ENCODE results near the gene LRRN2.
"Not testable (repeated sequence)": the region's sequence is repeated elsewhere in the genome, so short reads cannot be mapped to it uniquely, and the experiment has no call there.

Gene LRRN2

DNA sequence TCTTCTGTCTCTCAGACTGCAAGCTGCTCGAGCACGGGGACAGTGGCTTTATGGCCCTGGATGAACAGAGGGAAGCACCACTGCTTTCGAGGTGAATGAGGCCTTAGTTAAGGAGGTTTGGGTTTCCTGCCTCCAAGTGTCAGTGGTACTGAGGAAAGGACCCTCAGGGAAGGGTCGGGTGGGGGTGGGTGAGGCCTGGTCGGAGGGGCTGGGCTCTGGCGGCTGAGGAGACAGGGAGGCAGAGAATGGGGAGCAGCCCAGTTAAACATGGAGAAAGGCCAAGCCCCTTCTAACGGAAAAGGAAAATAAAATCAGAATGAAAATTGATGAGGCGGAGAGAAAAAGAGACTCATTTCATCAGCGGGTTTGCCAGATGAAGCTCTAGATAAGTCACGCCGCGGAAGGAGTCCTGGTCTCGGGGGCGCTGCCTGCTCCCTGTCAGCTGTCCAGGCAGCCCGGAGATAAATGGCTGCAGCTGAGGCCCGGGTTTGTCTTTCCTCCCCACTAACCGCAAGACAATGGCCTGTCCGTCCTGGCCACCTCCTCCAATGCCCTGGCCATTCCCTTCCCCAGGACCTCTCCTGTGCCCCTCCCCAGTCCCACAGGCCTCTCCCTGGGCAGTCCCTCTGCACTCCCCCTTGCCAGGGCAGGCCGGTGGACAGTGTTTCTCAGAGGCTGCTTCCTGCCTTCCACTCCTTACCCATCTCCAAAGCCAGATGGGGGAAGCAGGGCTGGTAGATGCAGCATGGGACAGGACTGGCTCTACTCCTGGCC lies 55.2 kb downstream of the LRRN2 start:
- Histone ChIP-seq H3K4me1 (ENCODE audit: insufficient read depth, low read length) (no peaks in the 10 kb centered on the region; the same call in 1 of the 2 replicates), H3K9ac (ENCODE audit: low read depth, low read length) (no peak overlapping the region), H3K9me3 (ENCODE audit: control insufficient read depth, insufficient read depth, low read length) (peaks cover 2% of the 10 kb centered on the region; the same call in 1 of the 2 replicates), H3K36me3 (ENCODE audit: insufficient read depth, low read length) (no peaks in the 10 kb centered on the region)

DNA sequence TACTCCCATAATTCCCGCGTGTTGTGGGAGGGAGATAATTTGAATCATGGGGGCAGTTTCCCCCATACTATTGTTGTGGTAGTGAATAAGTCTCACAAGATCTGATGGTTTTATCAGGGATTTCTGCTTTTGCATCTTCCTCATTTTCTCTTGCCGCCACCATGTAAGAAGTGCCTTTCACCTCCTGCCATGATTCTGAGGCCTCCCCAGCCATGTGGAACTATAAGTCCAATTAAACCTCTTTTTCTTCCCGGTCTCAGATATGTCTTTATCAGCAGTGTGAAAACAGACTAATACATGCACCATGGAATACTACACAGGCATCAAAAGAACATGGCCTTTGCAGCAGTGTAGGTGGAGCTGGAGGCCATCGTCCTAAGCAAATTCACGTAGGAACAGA lies 56.1 kb downstream of the LRRN2 start:
- not testable (repeated sequence) for H3K9ac ChIP-seq (ENCODE audit: low read depth, low read length); H3K36me3 ChIP-seq (ENCODE audit: insufficient read depth, low read length); H3K4me1 ChIP-seq (ENCODE audit: insufficient read depth, low read length); H3K9me3 ChIP-seq (ENCODE audit: control insufficient read depth, insufficient read depth, low read length)

DNA sequence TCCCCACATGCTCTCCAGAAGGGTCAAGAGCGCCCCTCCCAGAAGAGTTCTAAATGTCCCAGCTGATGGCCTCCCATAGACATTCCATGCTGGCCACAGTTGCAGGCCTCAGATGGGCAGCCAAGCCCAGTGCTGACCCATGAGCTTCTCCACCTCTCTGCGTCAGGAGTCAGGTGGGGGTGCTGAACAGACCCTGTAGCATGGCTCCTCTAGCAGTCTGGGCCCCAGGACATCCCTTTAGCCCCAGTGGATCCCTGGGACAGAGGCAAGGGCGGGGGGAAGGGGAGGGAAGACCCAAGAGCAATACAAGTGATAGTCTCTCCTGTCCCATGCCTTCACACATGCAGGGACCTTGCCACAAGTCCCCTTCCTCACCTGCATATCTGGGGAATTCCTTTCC lies 56.7 kb downstream of the LRRN2 start:
- Histone ChIP-seq H3K4me1 (ENCODE audit: insufficient read depth, low read length) (peaks cover 5% of the 10 kb centered on the region; the same call in 1 of the 2 replicates), H3K36me3 (ENCODE audit: insufficient read depth, low read length) (no peaks in the 10 kb centered on the region), H3K9ac (ENCODE audit: low read depth, low read length) (no peak overlapping the region), H3K9me3 (ENCODE audit: control insufficient read depth, insufficient read depth, low read length) (peaks cover 2% of the 10 kb centered on the region; the same call in 1 of the 2 replicates)

DNA sequence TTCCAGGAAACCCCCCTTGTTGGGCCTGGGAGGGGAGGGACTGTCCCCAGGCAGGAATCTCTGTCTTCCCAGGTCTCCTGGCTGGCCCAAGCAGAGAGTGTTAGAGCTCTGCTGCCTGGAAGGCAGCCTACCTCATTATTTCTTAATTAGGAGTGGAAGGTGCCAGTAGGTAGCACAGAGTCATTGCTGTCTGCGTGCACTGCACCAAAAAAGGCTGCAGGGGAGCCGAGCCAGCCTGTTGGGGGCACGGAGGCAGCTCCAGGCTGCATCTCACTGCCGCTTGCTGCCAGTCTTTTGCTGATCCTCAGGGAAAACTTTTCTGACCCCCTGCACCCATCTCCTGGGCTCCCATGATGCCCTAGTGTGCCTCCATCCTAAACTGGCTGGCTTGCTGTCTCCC lies 58.1 kb downstream of the LRRN2 start:
- peaks cover 11% of the 10 kb centered on the region; the same call in 1 of the 2 replicates for H3K4me1 ChIP-seq (ENCODE audit: insufficient read depth, low read length)
- H3K9me3 ChIP-seq (ENCODE audit: control insufficient read depth, insufficient read depth, low read length): peaks cover 2% of the 10 kb centered on the region; the same call in 1 of the 2 replicates
- H3K9ac ChIP-seq (ENCODE audit: low read depth, low read length): no peak overlapping the region
- no peaks in the 10 kb centered on the region for H3K36me3 ChIP-seq (ENCODE audit: insufficient read depth, low read length)

DNA sequence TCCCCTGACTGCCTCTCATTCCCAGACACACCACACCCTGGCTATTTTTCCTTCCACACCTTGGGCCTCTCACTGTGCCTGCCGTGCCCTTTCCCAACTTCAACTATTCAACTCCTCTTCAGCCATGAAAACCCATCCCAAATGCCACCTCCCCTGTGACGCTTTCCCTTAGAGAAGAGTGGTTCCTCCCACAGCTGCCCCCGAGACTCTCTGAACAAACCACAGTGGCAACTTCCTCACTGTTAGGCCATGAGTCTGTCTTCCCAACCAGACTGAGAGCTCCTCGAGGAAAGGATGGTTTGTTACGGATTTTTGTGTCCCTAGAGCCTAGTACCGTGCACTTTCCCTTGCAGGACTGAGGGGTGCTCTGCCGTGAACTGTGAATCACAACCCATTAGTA lies 59.2 kb downstream of the LRRN2 start:
- Histone ChIP-seq H3K9me3 (ENCODE audit: control insufficient read depth, insufficient read depth, low read length) (peaks cover 2% of the 10 kb centered on the region; the same call in 1 of the 2 replicates), H3K9ac (ENCODE audit: low read depth, low read length) (no peak overlapping the region), H3K4me1 (ENCODE audit: insufficient read depth, low read length) (peaks cover 11% of the 10 kb centered on the region; the same call in 1 of the 2 replicates), H3K36me3 (ENCODE audit: insufficient read depth, low read length) (no peaks in the 10 kb centered on the region)

DNA sequence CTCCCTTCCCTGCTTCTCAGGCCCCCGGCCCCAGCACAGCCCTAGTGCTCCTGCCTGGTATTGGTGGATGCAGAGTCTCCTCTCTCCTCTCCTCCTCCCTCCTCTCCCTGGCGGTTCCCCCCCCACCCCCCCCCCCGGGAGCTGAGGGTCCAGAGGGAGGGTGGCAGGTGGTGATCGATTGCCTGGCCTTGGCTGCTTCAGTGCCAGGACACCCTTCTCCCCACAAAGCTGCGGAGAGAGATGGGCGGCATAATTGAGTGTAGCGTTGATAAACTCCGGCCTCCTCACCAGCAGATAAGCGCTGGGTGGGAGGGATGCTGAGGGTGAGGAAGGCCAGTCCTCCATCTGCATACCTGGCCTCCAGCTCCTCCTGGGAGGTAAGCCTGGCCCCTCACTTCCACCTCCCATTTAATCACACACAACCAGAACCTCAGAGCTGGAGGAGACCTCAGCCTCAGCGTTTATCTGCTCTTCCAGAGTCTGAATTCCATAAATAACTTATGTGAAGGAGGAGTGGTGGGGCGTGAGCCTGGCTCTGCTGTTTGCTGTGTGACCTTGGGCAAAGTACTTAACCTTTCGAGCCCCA lies 60.8 kb downstream of the LRRN2 start:
- peaks cover 2% of the 10 kb centered on the region; the same call in 1 of the 2 replicates for H3K9me3 ChIP-seq (ENCODE audit: control insufficient read depth, insufficient read depth, low read length)
- no peaks in the 10 kb centered on the region for H3K36me3 ChIP-seq (ENCODE audit: insufficient read depth, low read length)
- no peak overlapping the region for H3K9ac ChIP-seq (ENCODE audit: low read depth, low read length)
- peaks cover 11% of the 10 kb centered on the region; the same call in 1 of the 2 replicates for H3K4me1 ChIP-seq (ENCODE audit: insufficient read depth, low read length)

DNA sequence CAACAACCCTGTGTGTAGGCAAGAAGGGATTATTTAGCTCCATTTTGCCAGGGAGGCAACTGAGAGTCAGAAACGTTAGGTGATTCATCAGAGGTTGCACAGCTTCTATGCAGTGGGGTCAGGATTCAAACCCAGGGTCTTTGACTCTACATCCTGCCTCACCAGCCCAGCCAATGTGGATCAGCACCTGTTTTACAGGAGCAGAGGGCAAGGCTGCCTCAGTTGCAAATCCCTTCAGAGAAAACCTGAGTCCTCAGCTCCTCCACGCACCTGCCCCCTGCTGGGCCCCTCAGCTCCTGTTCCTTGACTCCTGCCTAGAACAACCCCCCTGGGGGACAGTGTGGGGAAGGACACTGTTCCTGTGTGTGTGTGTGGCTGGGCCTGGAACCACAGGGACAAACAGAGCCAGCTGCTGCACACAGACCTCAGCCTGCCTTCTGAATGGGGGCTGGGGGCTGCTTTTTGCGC lies 61.6 kb downstream of the LRRN2 start:
- no peak overlapping the region for H3K9ac ChIP-seq (ENCODE audit: low read depth, low read length)

DNA sequence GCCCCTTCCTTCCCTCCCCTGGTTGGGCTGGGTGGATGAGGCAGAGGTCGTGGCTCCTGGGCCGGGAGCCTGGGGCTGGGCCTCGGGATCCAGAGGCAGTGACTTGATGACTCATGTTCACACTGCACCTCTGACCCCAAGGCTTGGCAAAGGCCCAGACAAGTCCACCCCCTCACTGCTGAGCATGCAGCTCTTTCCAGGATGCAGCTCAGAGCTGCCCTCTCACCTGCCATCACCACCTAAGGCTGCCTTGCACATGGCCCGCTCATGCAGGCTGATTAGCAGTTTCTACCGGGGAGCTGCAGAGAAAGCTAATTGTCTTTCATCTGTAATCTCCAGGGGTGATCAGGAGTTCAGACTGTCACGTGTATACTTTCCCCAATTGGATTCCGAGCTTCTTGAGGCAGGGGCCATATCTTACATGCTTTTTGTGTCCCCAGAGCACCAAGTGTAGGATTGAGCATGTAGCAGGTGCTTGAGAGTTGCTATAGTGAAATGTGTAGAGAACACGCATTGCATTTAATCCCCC lies 62.1 kb downstream of the LRRN2 start:
- Histone ChIP-seq H3K36me3 (ENCODE audit: insufficient read depth, low read length) (no peaks in the 10 kb centered on the region), H3K4me1 (ENCODE audit: insufficient read depth, low read length) (peaks cover 11% of the 10 kb centered on the region; the same call in 1 of the 2 replicates), H3K9me3 (ENCODE audit: control insufficient read depth, insufficient read depth, low read length) (no peaks in the 10 kb centered on the region), H3K9ac (ENCODE audit: low read depth, low read length) (no peak overlapping the region)

More for the DNA sequence above, 61.6 kb downstream of the LRRN2 start:
- peaks cover 11% of the 10 kb centered on the region; the same call in 1 of the 2 replicates for H3K4me1 ChIP-seq (ENCODE audit: insufficient read depth, low read length)
- H3K36me3 ChIP-seq (ENCODE audit: insufficient read depth, low read length): no peaks in the 10 kb centered on the region
- no peaks in the 10 kb centered on the region for H3K9me3 ChIP-seq (ENCODE audit: control insufficient read depth, insufficient read depth, low read length)

DNA sequence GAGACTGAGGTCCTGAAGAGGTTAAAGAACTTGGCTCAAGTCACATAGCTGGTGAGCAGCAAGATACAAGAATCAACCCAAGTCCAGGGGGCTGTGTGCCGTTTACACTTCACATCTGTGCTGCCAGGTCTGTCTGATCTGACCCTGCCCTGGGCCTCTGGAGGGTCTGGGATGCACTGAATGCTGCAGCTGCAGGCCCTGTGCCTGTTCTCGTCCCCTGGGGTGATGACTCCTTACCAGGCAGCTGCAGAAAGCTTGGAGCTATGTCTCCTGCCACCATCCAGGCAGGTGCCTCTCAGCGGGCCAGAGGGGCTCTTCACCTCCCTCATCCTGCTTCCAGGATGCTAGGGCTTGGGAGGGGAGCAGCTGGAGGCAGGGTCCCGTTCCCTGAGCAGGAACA lies 63.5 kb downstream of the LRRN2 start:
- H3K9ac ChIP-seq (ENCODE audit: low read depth, low read length): no peak overlapping the region
- H3K9me3 ChIP-seq (ENCODE audit: control insufficient read depth, insufficient read depth, low read length): no peaks in the 10 kb centered on the region
- no peaks in the 10 kb centered on the region for H3K36me3 ChIP-seq (ENCODE audit: insufficient read depth, low read length)
- peaks cover 11% of the 10 kb centered on the region; the same call in 1 of the 2 replicates for H3K4me1 ChIP-seq (ENCODE audit: insufficient read depth, low read length)

DNA sequence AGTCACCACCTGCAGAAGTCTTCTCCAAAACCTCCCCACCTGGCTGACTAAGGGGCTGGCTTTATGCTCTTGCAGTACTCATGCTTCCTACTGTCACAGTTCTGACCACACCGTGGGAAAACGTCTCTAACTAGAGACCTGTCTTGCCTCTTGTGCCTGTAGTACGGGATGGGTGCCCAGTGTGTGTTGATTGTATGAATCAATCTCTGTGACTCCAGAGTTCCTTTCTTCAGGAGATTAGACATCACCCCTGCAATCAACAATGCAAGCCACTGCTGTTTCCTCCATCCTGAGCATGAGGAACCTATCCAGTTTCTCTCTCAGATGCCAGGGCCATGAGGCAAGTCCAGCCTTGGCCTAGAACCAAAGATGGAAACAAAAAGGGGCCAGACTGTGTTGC lies 64.1 kb downstream of the LRRN2 start:
- Histone ChIP-seq H3K36me3 (ENCODE audit: insufficient read depth, low read length) (no peaks in the 10 kb centered on the region), H3K9me3 (ENCODE audit: control insufficient read depth, insufficient read depth, low read length) (no peaks in the 10 kb centered on the region), H3K9ac (ENCODE audit: low read depth, low read length) (no peak overlapping the region)

DNA sequence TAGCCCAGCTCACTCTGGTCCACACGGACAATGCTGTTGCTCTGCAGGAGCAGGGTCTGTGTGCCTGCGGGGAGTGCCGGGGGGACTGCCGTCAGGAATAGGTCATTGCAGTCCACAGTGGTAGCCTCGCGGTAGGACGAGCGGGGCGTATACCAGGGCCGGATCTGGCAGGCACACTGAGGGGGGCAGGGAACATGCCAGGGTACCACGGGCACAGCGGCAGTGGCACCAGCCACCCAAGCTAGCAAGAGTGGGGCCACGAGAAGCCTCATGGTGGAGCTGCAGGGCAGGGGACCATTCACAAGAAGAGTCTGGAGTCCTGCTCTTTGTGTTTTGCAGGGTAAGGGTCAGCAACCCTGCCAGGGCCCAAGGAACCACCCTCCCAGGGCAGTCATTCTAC lies 65.8 kb downstream of the LRRN2 start:
- no peaks in the 10 kb centered on the region for H3K9me3 ChIP-seq (ENCODE audit: control insufficient read depth, insufficient read depth, low read length)
- peaks cover 11% of the 10 kb centered on the region; the same call in 1 of the 2 replicates for H3K4me1 ChIP-seq (ENCODE audit: insufficient read depth, low read length)
- H3K36me3 ChIP-seq (ENCODE audit: insufficient read depth, low read length): no peaks in the 10 kb centered on the region
- H3K9ac ChIP-seq (ENCODE audit: low read depth, low read length): no peak overlapping the region

More for the DNA sequence above, 64.1 kb downstream of the LRRN2 start:
- peaks cover 11% of the 10 kb centered on the region; the same call in 1 of the 2 replicates for H3K4me1 ChIP-seq (ENCODE audit: insufficient read depth, low read length)

DNA sequence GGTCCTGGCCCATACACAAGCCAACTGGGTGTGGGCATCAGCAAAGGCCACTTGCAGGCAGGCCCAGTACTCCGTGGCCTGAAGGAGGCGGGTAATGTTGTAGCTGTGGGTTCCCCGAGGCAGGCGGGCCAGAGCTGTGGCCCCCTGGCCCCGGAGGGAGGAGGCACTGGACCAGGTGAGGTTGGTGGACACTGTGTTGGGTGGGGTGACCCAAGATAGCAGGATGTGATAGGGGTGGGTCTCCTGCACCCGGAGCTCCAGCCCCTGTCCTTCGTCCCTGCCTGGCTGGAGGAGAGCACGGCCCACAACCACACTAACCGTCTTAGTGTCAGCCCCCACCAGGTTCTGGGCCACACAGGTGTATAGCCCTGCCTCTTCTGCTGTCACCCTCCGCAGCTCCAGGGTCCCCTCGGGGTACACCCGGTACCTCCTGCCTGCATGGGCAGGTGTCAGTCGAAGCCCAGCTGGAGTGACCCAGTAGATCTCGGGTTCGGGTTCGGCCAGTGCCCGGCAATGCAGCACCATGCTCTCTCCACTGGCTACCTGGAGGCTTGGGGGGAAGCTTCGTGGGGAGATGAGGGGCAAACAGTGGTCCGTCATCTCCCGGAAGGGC lies 67.3 kb downstream of the LRRN2 start:
- Histone ChIP-seq H3K9me3 (ENCODE audit: control insufficient read depth, insufficient read depth, low read length) (no peaks in the 10 kb centered on the region), H3K36me3 (ENCODE audit: insufficient read depth, low read length) (no peaks in the 10 kb centered on the region), H3K9ac (ENCODE audit: low read depth, low read length) (no peak overlapping the region)

DNA sequence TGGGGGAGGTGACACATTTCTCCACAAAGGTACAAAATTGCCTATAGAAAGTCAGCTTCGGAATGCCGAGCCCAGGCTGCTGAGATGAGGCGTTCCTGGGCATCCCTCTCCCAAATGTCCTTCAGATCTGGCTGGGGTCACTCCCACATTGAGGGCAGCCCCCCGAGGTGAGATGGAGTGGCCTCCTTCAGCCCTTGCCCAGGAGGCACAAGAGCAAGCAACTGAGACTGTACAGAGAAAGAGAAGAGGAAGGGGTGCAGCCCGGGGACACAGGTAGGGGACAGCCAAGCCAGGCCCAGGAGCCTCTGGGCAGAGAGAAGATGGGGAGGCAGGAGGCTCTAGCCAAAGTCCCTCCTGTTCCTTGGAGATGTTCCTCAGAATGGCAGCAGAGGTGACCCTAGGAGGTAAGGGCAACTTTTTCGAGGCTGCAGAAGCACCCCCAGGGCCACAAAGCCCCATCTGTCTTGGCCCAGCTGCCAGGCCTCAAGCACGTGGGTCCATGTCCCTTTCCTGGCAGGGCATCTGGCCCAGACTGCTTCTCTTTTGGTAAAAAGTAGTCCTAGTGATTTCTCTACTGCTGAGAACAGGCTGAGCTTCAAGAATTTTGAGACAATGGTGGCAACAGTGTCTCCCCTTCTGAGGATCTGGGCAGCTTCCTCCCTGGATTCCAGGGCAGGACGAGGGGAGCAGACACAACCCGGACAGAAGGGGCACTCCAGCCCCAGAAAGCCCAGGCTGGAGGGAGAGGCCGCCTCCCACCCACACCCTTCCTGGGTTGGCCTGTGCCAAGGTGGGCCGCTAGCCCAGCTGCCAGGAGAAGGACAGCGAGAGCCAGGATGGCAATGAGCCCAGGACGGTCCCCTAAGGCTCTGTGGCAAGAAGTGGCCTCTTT lies 68.0 kb downstream of the LRRN2 start:
- no peak overlapping the region for H3K9ac ChIP-seq (ENCODE audit: low read depth, low read length)

More for the DNA sequence above, 67.3 kb downstream of the LRRN2 start:
- H3K4me1 ChIP-seq (ENCODE audit: insufficient read depth, low read length): no peaks in the 10 kb centered on the region; the same call in 1 of the 2 replicates

More for the DNA sequence above, 68.0 kb downstream of the LRRN2 start:
- Histone ChIP-seq H3K9me3 (ENCODE audit: control insufficient read depth, insufficient read depth, low read length) (no peaks in the 10 kb centered on the region), H3K4me1 (ENCODE audit: insufficient read depth, low read length) (no peaks in the 10 kb centered on the region), H3K36me3 (ENCODE audit: insufficient read depth, low read length) (no peaks in the 10 kb centered on the region)
